Colonic mucosa (tissue), 4 donors: ENCODE data around the gene S1PR3. TPM values are rescaled to one million over a fixed set of nuclear protein-coding genes. Genes with fewer than 3 reads are reported as not detected.

ENCODE experiments used
- DNase-seq: peaks from one replicate; pipeline ENCODE4 v3.0.0-alpha.2; 2020
- H3K27ac ChIP-seq: fragments of 200-600 bp; one replicate; pipeline ENCODE4 v1.8.0; 2021
- H3K27me3 ChIP-seq: fragments of 200-600 bp; one replicate; pipeline ENCODE4 v1.8.0; 2021
- H3K36me3 ChIP-seq: fragments of 200-600 bp; one replicate; pipeline ENCODE4 v1.8.0; 2021
- H3K4me1 ChIP-seq: fragments of 200-600 bp; one replicate; pipeline ENCODE4 v1.8.0; 2021; ENCODE audit warnings: mild to moderate bottlenecking
- H3K4me3 ChIP-seq: fragments of 200-600 bp; one replicate; pipeline ENCODE4 v1.8.0; 2021
- H3K9ac ChIP-seq, 2 donors: one replicate each; pipeline ENCODE4 v1.7.0; 2013; ENCODE audit warnings: control low read depth in 2 of 2, low read depth in 2 of 2, low read length in 2 of 2
- H3K9me3 ChIP-seq: fragments of 200-600 bp; one replicate; pipeline ENCODE4 v1.8.0; 2021
- CTCF ChIP-seq: fragments of 200-600 bp; IDR thresholded peaks from one replicate; pipeline ENCODE4 v1.8.0; 2022; ENCODE audit warnings: antibody characterized with exemption, mild to moderate bottlenecking
- intact Hi-C: fragments of 100-400 bp; cut with DNase I; formaldehyde crosslinking; loops from one replicate; pipeline ENCODE4 v1.14.1; 2022
- total RNA-seq, 2 donors: library from RNA; stranded (reverse); fragmentation: NEBNext Ultra II Directional in 1 of 2; extraction: Animal tissue kit (Norgen Biotek cat#: 25700) in 1 of 2; gene quantifications; one replicate each; pipeline ENCODE4 v1.2.1, GENCODE V29; 2021
- donor health status: healthy.
- donor health status: DM: no; HTN: no; CAD: no.
- donor health status: DM: no; HTN: no; CAD: no.

Gene S1PR3
- total RNA-seq, 2 donors from 2014 or later: 0.67 to 3.2 TPM

DNA sequence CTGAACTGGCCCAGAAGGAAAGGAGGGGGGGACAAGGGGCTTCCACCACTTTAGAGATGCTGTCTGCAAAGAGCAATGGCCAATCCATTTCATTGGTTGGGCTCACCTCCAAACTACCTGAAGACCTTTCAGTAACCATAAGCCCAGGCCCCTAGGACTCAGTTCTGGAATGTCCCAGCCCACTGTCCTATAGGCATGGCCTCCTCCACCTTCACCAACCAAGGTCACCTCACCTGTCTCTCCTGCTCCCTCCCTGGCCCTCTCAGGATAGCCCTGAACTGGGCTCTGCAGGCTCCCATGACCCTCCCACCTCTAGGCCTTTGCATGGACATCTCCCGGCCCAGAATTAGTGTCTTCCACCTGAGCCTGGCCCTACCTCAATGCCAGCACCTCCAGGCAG is 22.4 kb downstream of the S1PR3 start:
- Histone ChIP-seq H3K27me3 (no peaks in the 10 kb centered on the region), H3K4me1 (no peaks in the 10 kb centered on the region), H3K9ac (no peak overlapping the region), H3K27ac (no peak overlapping the region), H3K9me3 (no peaks in the 10 kb centered on the region), H3K36me3 (no peaks in the 10 kb centered on the region), H3K4me3 (no peak overlapping the region)
- intact Hi-C loops: no loop called here
- peak; percentile 7 for DNase-seq
- TF ChIP-seq CTCF: no peak

- no peak overlapping the region for H3K9ac ChIP-seq
- peak; percentile 12 for DNase-seq
- H3K9me3 ChIP-seq: no peaks in the 10 kb centered on the region
- no peak overlapping the region for H3K4me3 ChIP-seq
- H3K4me1 ChIP-seq: no peaks in the 10 kb centered on the region
- no peak overlapping the region for H3K27ac ChIP-seq
- H3K27me3 ChIP-seq: no peaks in the 10 kb centered on the region
- intact Hi-C loops: no loop called here
- no peak for TF ChIP-seq CTCF
- H3K36me3 ChIP-seq: no peaks in the 10 kb centered on the region
Measured at GRCh38 chr9:89014153-89014552, 22.9 kb downstream of the S1PR3 start.

DNA sequence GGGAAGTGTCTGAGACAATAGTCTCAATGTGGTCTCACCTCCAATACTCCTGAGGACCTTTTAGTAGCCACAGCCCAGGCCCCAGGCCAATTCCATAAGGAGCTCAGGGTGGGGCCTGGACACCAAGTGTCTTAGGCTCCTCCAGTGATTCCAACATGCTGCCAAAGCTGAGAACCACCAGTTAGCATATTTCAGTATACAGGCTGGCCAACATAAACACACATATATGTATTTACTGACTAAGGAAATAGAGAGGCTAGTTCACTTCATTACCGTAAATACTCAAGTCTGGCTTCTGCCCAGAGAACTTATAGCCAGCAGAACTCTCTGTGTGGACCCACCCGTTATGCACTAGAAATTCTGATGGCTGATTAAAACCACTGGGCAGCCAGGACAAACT is 24.1 kb downstream of the S1PR3 start:
- no peak for TF ChIP-seq CTCF
- no peak overlapping the region for H3K4me3 ChIP-seq
- H3K4me1 ChIP-seq: no peaks in the 10 kb centered on the region
- no peak overlapping the region for H3K27ac ChIP-seq
- intact Hi-C loops: no loop called here
- no peaks in the 10 kb centered on the region for H3K9me3 ChIP-seq
- no peaks in the 10 kb centered on the region for H3K27me3 ChIP-seq
- H3K36me3 ChIP-seq: no peaks in the 10 kb centered on the region
- no peak for DNase-seq
- no peak overlapping the region for H3K9ac ChIP-seq

- Histone ChIP-seq H3K27me3 (no peaks in the 10 kb centered on the region), H3K9ac (no peak overlapping the region), H3K36me3 (no peaks in the 10 kb centered on the region), H3K9me3 (no peaks in the 10 kb centered on the region), H3K4me1 (no peaks in the 10 kb centered on the region), H3K27ac (no peak overlapping the region), H3K4me3 (no peak overlapping the region)
- intact Hi-C loops: no loop called here
- DNase-seq: no peak
- no peak for TF ChIP-seq CTCF
Measured at GRCh38 chr9:89020754-89021153, 29.5 kb downstream of the S1PR3 start.

DNA sequence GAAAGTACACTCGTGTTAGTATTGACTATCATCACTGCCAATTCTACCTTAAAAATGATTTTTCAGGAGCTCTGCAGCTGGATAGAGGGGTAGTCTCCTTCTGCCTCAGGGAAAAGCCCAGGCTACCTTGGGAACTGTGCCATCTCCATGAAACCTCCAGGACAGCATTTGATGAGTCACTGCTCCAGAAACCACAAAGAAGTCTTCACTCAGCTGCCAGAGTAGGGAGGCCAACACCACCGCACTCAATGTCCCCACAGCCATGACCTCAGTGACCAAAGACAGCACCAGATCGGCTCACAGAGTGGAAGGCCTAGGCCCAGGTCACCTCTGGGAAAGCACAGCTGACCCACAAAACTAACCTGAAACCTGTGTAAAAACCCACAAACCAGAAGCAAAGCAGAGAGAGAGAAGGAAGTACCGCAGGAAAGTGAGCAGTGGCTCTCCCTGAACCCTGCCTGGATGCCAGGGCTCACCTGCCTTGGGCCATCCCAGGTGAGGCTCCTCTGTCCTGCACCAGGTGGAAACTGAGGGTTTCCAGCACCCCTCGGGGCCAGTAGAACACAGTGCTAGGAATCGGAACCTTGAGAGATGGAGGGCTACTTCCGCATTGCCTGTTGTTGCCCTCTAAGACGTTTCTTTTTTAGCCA is 30.0 kb downstream of the S1PR3 start:
- DNase-seq: no peak
- Histone ChIP-seq H3K27me3 (no peaks in the 10 kb centered on the region), H3K9me3 (no peaks in the 10 kb centered on the region), H3K4me1 (no peaks in the 10 kb centered on the region), H3K27ac (no peak overlapping the region), H3K36me3 (no peaks in the 10 kb centered on the region), H3K4me3 (no peak overlapping the region), H3K9ac (no peak overlapping the region)
- intact Hi-C loops: no loop called here
- no peak for TF ChIP-seq CTCF
